ENCODE measurements around the gene STRN.

DNA sequence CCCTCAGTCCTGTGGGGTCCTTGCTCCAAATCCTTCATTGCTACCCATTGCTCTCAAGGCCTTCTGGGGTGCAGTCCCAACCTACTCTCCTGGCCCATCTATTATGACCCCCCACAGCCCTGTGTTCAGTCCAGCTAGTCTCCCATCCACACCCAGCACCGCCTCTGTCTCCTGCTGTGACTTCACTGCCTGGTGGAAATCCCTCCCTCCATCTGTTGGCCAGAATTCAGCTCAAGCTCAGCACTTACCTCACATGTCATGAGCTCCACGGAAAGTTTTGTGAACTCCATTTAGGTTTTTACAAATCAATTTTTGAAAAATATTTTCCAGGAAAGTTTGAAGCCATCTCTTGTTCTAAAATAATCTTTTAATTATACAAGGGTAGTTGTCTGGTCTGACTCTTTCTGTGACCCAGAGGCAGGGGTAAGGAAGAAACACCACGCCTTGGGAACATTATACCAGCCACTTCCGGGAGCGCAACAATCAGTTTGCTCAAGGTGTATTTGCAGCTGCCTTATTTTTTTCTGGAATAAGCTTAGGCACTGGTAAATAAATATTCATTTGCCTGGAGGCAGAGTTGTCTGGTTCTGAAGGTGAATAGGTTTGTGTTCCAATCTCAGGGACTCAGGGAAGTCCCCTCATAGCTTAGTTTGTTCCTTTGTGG, 159.0 kb downstream of the STRN start:
- TF ChIP-seq FOXM1 (IDR thresholded peaks at IDR 0.05; ENCODE audit: borderline replicate concordance) = no peak
- no peak for TF ChIP-seq ELF4 (IDR thresholded peaks at IDR 0.05)
- no peak for TF ChIP-seq SP1 (IDR thresholded peaks at IDR 0.05)
- TF ChIP-seq LEF1 (IDR thresholded peaks at IDR 0.05; ENCODE audit: borderline replicate concordance) = no peak
- no peak for TF ChIP-seq TARDBP (IDR thresholded peaks at IDR 0.05)
- no peak for TF ChIP-seq SUZ12 (IDR thresholded peaks at IDR 0.05)
- TF ChIP-seq BHLHE40 (IDR thresholded peaks at IDR 0.05; ENCODE audit: borderline replicate concordance) = no peak
- no peak for TF ChIP-seq ARNT (IDR thresholded peaks at IDR 0.05)
- TF ChIP-seq L3MBTL2 (conservative IDR thresholded peaks at IDR 0.05) = no peak
- TF ChIP-seq, protein P1, sequence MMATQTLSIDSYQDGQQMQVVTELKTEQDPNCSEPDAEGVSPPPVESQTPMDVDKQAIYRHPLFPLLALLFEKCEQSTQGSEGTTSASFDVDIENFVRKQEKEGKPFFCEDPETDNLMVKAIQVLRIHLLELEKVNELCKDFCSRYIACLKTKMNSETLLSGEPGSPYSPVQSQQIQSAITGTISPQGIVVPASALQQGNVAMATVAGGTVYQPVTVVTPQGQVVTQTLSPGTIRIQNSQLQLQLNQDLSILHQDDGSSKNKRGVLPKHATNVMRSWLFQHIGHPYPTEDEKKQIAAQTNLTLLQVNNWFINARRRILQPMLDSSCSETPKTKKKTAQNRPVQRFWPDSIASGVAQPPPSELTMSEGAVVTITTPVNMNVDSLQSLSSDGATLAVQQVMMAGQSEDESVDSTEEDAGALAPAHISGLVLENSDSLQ (IDR thresholded peaks at IDR 0.05) = no peak
- TF ChIP-seq FOXA1 (IDR thresholded peaks at IDR 0.05) = no peak
- no peak for TF ChIP-seq FOXK2 (IDR thresholded peaks at IDR 0.05)
